PC-3 (cell line): ENCODE data around the gene ASTN2. TPM values are rescaled to one million over a fixed set of nuclear protein-coding genes. Genes with fewer than 3 reads are reported as not detected.

Source experiments
- ATAC-seq: fragments of 200-7000 bp; cut with Tn5 transposase; 2 replicates; pipeline ENCODE4 v1.9.1; 2020; ENCODE audit warnings: mild to moderate bottlenecking, moderate library complexity
- BruUV-seq: library from RNA; stranded (reverse); fragments of 400-500 nt; replicated peaks from 2 replicates; lab custom pipeline; 2021; lab: Mats Ljungman, UMichigan
- CTCF ChIA-PET: fragments of 300-600 bp; sonication (Branson Sonifier 250); formaldehyde crosslinking; loops from one replicate; lab custom pipeline; 2022; ENCODE audit warnings: antibody characterized with exemption; lab: Charles Lee
- POLR2A ChIA-PET: fragments of 300-600 bp; sonication (Branson Sonifier 250); formaldehyde crosslinking; loops from one replicate; lab custom pipeline; 2022; ENCODE audit warnings: antibody characterized with exemption; ENCODE audit not compliant: unreplicated experiment; lab: Charles Lee
- DNase-seq: peaks from one replicate; pipeline ENCODE4 v3.0.0-alpha.2; 2015
- H2AFZ ChIP-seq: fragments of 300-600 bp; sonication (generic); 2 replicates; pipeline ENCODE4 v1.6.0; 2016; ENCODE audit warnings: antibody characterized with exemption, low read length
- H3F3A ChIP-seq: fragments of 300-600 bp; sonication (generic); one replicate; pipeline ENCODE4 v1.6.0; 2017; ENCODE audit warnings: antibody characterized with exemption, low read length, control low read depth, mild to moderate bottlenecking; ENCODE audit not compliant: unreplicated experiment
- H3K27ac ChIP-seq: fragments of 300-600 bp; sonication (generic); 2 replicates; pipeline ENCODE4 v1.5.1; 2016; ENCODE audit warnings: mild to moderate bottlenecking, low read length
- H3K27me3 ChIP-seq: fragments of 300-600 bp; sonication (generic); 2 replicates; pipeline ENCODE4 v1.6.1; 2016; ENCODE audit warnings: low read length, mixed read lengths
- H3K36me3 ChIP-seq: fragments of 300-600 bp; sonication (generic); 2 replicates; pipeline ENCODE4 v1.6.1; 2016; ENCODE audit warnings: low read depth, mixed run types, low read length, mixed read lengths
- H3K4me1 ChIP-seq: fragments of 300-600 bp; sonication (generic); 2 replicates; pipeline ENCODE4 v1.5.1; 2016; ENCODE audit warnings: low read length; ENCODE audit not compliant: insufficient read depth
- H3K4me2 ChIP-seq: fragments of 300-600 bp; sonication (generic); 2 replicates; pipeline ENCODE4 v1.6.0; 2016; ENCODE audit warnings: low read length
- H3K4me3 ChIP-seq: fragments of 300-600 bp; sonication (generic); 2 replicates; pipeline ENCODE4 v1.5.1; 2016; ENCODE audit warnings: mild to moderate bottlenecking, low read length, mixed read lengths
- H3K79me2 ChIP-seq: fragments of 300-600 bp; sonication (generic); 2 replicates; pipeline ENCODE4 v1.6.1; 2017; ENCODE audit warnings: low read length, mixed read lengths
- H3K9ac ChIP-seq: fragments of 300-600 bp; sonication (generic); 2 replicates; pipeline ENCODE4 v1.6.0; 2016; ENCODE audit warnings: mild to moderate bottlenecking, low read length
- H3K9me2 ChIP-seq: fragments of 300-600 bp; sonication (generic); replicated peaks from 2 replicates; pipeline ENCODE4 v1.6.1; 2016; ENCODE audit warnings: mixed run types, low read length, mixed read lengths
- H3K9me3 ChIP-seq: fragments of 300-600 bp; sonication (generic); 2 replicates; pipeline ENCODE4 v1.6.1; 2016; ENCODE audit warnings: low read length, mixed read lengths
- H4K20me1 ChIP-seq: fragments of 300-600 bp; sonication (generic); 2 replicates; pipeline ENCODE4 v1.6.1; 2016; ENCODE audit warnings: low read length, mixed read lengths
- CTCF ChIP-seq: fragments of 300-600 bp; sonication (generic); conservative IDR thresholded peaks from 2 replicates; pipeline ENCODE4 v1.5.1; 2017; ENCODE audit warnings: antibody characterized with exemption, low read depth, mild to moderate bottlenecking, low read length
- EZH2 ChIP-seq: fragments of 300-600 bp; sonication (generic); IDR thresholded peaks from one replicate; pipeline ENCODE4 v1.6.1; 2017; ENCODE audit warnings: antibody characterized with exemption, mild to moderate bottlenecking, low read length; ENCODE audit not compliant: unreplicated experiment
- EZH2phosphoT487 ChIP-seq: fragments of 300-600 bp; sonication (generic); IDR thresholded peaks from 2 replicates; pipeline ENCODE4 v1.6.1; 2018; ENCODE audit warnings: mild to moderate bottlenecking, antibody characterized with exemption, low read length, borderline replicate concordance
- intact Hi-C: fragments of 100-400 bp; cut with micrococcal nuclease; formaldehyde crosslinking; loops from 2 replicates; pipeline ENCODE4 v1.9.0; 2023
- total RNA-seq: library from RNA; depleted of rRNA; stranded (reverse); fragments of >200 nt; gene quantifications from 2 replicates; pipeline ENCODE4 v1.2.3, GENCODE V29; 2014

The ASTN2 gene
- total RNA-seq, 1 experiment from 2014 or later: 3.5 TPM

GRCh38 chr9:117315236-117315635, 99.6 kb downstream of the ASTN2 start:
- Histone ChIP-seq H3K36me3 (no peaks in the 10 kb centered on the region), H2AFZ (no peak overlapping the region), H3K27me3 (no peaks in the 10 kb centered on the region), H3K4me1 (no peaks in the 10 kb centered on the region), H3K9ac (no peak overlapping the region), H4K20me1 (no peaks in the 10 kb centered on the region), H3K27ac (no peak overlapping the region), H3K79me2 (no peaks in the 10 kb centered on the region), H3K4me3 (no peak overlapping the region), H3K9me3 (no peaks in the 10 kb centered on the region), H3K4me2 (no peak overlapping the region), H3K9me2 (no peaks in the 10 kb centered on the region), H3F3A (no peaks in the 10 kb centered on the region)
- DNase-seq (no peak), ATAC-seq (no peak)
- POLR2A ChIA-PET: no interaction called here
- TF ChIP-seq CTCF (no peak), EZH2 (no peak), EZH2phosphoT487 (no peak)
- CTCF ChIA-PET: no interaction called here
- no TSS peak for BruUV-seq
- intact Hi-C loops: no loop called here

GRCh38 chr9:117313989-117314388, 100.9 kb downstream of the ASTN2 start:
- TF ChIP-seq CTCF (no peak), EZH2phosphoT487 (no peak), EZH2 (no peak)
- ATAC-seq (no peak), DNase-seq (no peak)
- intact Hi-C loops: no loop called here
- Histone ChIP-seq H3K9me3 (no peaks in the 10 kb centered on the region), H3F3A (no peaks in the 10 kb centered on the region), H3K4me2 (no peak overlapping the region), H3K36me3 (no peaks in the 10 kb centered on the region), H3K4me1 (no peaks in the 10 kb centered on the region), H3K79me2 (no peaks in the 10 kb centered on the region), H3K9me2 (no peaks in the 10 kb centered on the region), H3K27ac (no peak overlapping the region), H3K27me3 (no peaks in the 10 kb centered on the region), H2AFZ (no peak overlapping the region), H3K9ac (no peak overlapping the region), H3K4me3 (no peak overlapping the region), H4K20me1 (no peaks in the 10 kb centered on the region)
- CTCF ChIA-PET: no interaction called here
- no TSS peak for BruUV-seq
- POLR2A ChIA-PET: no interaction called here

GRCh38 chr9:117307701-117308100, 107.2 kb downstream of the ASTN2 start:
- ATAC-seq: no peak
- Histone ChIP-seq H3K27ac (no peak overlapping the region), H3K9ac (no peak overlapping the region), H3K36me3 (no peaks in the 10 kb centered on the region), H3K4me3 (no peak overlapping the region), H3K4me1 (no peaks in the 10 kb centered on the region), H3F3A (no peaks in the 10 kb centered on the region), H3K27me3 (no peaks in the 10 kb centered on the region), H3K4me2 (no peak overlapping the region), H3K79me2 (no peaks in the 10 kb centered on the region), H3K9me3 (no peaks in the 10 kb centered on the region), H3K9me2 (no peaks in the 10 kb centered on the region), H4K20me1 (no peaks in the 10 kb centered on the region), H2AFZ (no peak overlapping the region)
- TF ChIP-seq EZH2phosphoT487 (no peak), EZH2 (no peak), CTCF (no peak)
- DNase-seq: no peak
- POLR2A ChIA-PET: no interaction called here
- BruUV-seq: no TSS peak
- CTCF ChIA-PET: no interaction called here
- intact Hi-C loops: no loop called here
